ENCODE results near the gene ZNF547. TPM values are rescaled to one million over a fixed set of nuclear protein-coding genes. Genes with fewer than 3 reads are reported as not detected.

Gene ZNF547
- total RNA-seq, 2 donors from 2014 or later: 3.9 TPM; not detected in 1

GRCh38 chr19:57376151-57376550 lies 12.8 kb downstream of the ZNF547 start:
- H3K4me3 ChIP-seq: no peak overlapping the region
- 88 to 93% methylated on average over 6 of the region's 6 CpGs for WGBS, 2 donors
- DNase-seq: no peak
- TF ChIP-seq, protein P1, sequence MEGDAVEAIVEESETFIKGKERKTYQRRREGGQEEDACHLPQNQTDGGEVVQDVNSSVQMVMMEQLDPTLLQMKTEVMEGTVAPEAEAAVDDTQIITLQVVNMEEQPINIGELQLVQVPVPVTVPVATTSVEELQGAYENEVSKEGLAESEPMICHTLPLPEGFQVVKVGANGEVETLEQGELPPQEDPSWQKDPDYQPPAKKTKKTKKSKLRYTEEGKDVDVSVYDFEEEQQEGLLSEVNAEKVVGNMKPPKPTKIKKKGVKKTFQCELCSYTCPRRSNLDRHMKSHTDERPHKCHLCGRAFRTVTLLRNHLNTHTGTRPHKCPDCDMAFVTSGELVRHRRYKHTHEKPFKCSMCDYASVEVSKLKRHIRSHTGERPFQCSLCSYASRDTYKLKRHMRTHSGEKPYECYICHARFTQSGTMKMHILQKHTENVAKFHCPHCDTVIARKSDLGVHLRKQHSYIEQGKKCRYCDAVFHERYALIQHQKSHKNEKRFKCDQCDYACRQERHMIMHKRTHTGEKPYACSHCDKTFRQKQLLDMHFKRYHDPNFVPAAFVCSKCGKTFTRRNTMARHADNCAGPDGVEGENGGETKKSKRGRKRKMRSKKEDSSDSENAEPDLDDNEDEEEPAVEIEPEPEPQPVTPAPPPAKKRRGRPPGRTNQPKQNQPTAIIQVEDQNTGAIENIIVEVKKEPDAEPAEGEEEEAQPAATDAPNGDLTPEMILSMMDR (IDR thresholded peaks at IDR 0.05): no peak
- no peak for TF ChIP-seq POLR2A (IDR thresholded peaks at IDR 0.05)
- peaks cover 0 to 20% (median 0%) of the 10 kb centered on the region in 3 donors for H3K9me3 ChIP-seq
- H3K4me1 ChIP-seq: no peaks in the 10 kb centered on the region
- H3K27ac ChIP-seq: no peak overlapping the region
- no peak for ATAC-seq
- H3K27me3 ChIP-seq: no peaks in the 10 kb centered on the region
- H3K36me3 ChIP-seq (replicated peaks in 1 of 2; ENCODE audit: insufficient read depth in 1 of 2, low read depth in 2 of 2): peaks cover 0 to 4% of the 10 kb centered on the region in 2 donors
- intact Hi-C loops (cut with DNase I): no loop called here

DNA sequence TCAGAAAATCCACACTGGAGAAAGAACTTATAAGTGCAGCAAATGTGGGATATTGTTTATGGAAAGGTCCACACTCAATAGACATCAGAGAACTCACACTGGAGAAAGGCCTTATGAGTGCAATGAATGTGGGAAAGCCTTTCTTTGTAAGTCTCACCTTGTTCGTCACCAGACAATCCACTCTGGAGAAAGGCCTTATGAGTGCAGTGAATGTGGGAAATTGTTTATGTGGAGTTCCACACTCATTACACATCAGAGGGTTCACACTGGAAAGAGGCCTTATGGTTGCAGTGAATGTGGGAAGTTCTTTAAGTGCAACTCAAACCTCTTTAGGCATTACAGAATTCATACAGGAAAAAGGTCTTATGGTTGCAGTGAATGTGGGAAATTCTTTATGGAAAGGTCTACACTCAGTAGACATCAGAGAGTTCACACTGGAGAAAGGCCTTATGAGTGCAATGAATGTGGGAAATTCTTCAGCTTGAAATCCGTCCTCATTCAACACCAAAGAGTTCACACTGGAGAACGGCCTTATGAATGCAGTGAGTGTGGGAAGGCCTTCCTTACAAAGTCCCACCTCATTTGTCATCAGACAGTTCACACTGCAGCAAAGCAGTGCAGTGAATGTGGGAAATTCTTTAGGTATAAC lies 14.3 kb downstream of the ZNF547 start:
- no peak overlapping the region for H3K4me3 ChIP-seq
- peaks cover 0 to 20% (median 0%) of the 10 kb centered on the region in 3 donors for H3K9me3 ChIP-seq
- TF ChIP-seq, protein P1 (IDR thresholded peaks at IDR 0.05): no peak
- TF ChIP-seq POLR2A (IDR thresholded peaks at IDR 0.05): no peak
- 90 to 91% methylated on average over 3 of the region's 3 CpGs for WGBS, 2 donors
- no peaks in the 10 kb centered on the region for H3K4me1 ChIP-seq
- intact Hi-C loops (cut with DNase I): no loop called here
- H3K27me3 ChIP-seq: no peaks in the 10 kb centered on the region
- no peak overlapping the region for H3K27ac ChIP-seq
- DNase-seq (no peak), ATAC-seq (no peak)
- peaks cover 0 to 4% of the 10 kb centered on the region in 2 donors for H3K36me3 ChIP-seq (replicated peaks in 1 of 2; ENCODE audit: insufficient read depth in 1 of 2, low read depth in 2 of 2)

DNA sequence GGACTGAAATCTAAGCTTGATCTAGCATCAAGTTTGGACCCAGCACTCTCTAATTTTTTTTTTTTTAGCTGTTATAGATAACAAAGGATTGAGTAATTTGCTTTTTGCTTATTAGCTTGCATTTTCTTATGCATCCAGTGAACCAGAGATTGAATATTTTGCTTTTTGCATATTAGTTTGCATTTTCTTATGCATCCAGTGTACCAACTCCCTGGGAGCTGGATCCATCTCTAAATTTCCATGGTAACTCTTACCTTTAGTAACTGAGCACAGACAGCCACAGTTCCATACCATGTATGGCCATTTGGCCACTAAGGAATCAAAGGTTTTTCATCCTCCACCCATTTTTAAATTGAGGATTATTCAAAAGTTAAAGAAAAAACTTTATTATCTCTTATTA lies 17.6 kb downstream of the ZNF547 start:
- intact Hi-C loops (cut with DNase I): no loop called here
- H3K27ac ChIP-seq: no peak overlapping the region
- peaks cover 0 to 4% of the 10 kb centered on the region in 2 donors for H3K36me3 ChIP-seq (replicated peaks in 1 of 2; ENCODE audit: insufficient read depth in 1 of 2, low read depth in 2 of 2)
- DNase-seq: no peak
- no peak for TF ChIP-seq POLR2A (IDR thresholded peaks at IDR 0.05)
- TF ChIP-seq, protein P1 (IDR thresholded peaks at IDR 0.05): no peak
- H3K9me3 ChIP-seq: peaks cover 0 to 20% (median 0%) of the 10 kb centered on the region in 3 donors
- no peaks in the 10 kb centered on the region for H3K4me1 ChIP-seq
- no peaks in the 10 kb centered on the region for H3K27me3 ChIP-seq
- ATAC-seq: no peak
- H3K4me3 ChIP-seq: no peak overlapping the region

DNA sequence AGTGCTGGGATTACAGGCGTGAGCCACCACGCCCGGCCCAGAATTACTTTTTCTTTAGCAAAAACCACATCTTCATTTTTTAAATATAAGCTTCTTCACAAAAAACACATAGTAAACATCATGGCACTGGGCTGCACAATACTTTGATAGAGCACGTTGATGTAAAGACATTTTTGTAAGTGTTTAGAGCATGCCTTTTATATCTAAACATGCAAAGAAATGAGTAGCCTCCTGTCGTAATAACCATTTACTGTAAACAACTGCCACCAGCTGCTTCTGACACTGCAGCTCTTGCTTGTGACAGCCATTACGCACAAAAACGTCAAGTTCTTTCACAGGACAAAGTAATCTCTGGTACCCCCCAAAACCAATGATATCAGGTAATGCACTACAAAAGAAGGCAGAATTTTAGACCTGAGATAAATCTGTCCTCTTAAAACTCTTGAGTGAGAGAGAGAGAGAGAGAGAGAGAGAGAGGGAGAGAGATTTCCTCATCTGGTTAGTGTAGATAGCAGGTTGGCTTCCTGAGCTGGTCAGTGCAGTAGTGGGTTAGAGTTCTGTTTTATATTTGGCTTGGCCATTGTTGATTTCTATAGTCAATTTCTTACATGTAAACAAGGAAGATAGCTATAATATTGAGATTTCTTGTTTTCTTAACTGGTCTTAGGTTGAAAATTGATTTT lies 19.6 kb downstream of the ZNF547 start:
- no peaks in the 10 kb centered on the region for H3K27me3 ChIP-seq
- DNase-seq (no peak), ATAC-seq (no peak)
- intact Hi-C loops (cut with DNase I): no loop called here
- H3K4me3 ChIP-seq: no peak overlapping the region
- no peaks in the 10 kb centered on the region for H3K4me1 ChIP-seq
- H3K9me3 ChIP-seq: peaks cover 0 to 9% (median 0%) of the 10 kb centered on the region in 3 donors
- no peak overlapping the region for H3K27ac ChIP-seq
- 63 to 75% methylated on average over 7 of the region's 7 CpGs for WGBS, 2 donors
- TF ChIP-seq, protein P1 (IDR thresholded peaks at IDR 0.05): no peak
- no peak for TF ChIP-seq POLR2A (IDR thresholded peaks at IDR 0.05)
- no peaks in the 10 kb centered on the region for H3K36me3 ChIP-seq (replicated peaks in 1 of 2; ENCODE audit: insufficient read depth in 1 of 2, low read depth in 2 of 2)

All from body of pancreas (tissue), 4 donors.